Muscle of leg (tissue), 11 donors: ENCODE results near the gene MKNK1. TPM values are rescaled to one million over a fixed set of nuclear protein-coding genes. Genes with fewer than 3 reads are reported as not detected.

Source experiments
- DNase-seq: peaks from one replicate; pipeline ENCODE4 v3.0.0; 2013
- H3K27ac ChIP-seq: one replicate; pipeline ENCODE4 v1.5.1; 2013; ENCODE audit warnings: mild to moderate bottlenecking, low read length, control low read depth
- H3K27me3 ChIP-seq: one replicate; pipeline ENCODE4 v1.6.1; 2013; ENCODE audit warnings: low read length; ENCODE audit not compliant: control insufficient read depth, insufficient read depth
- H3K36me3 ChIP-seq: one replicate; pipeline ENCODE4 v1.6.1; 2013; ENCODE audit warnings: low read length; ENCODE audit not compliant: control insufficient read depth, insufficient read depth
- H3K4me1 ChIP-seq: one replicate; pipeline ENCODE4 v1.6.1; 2013; ENCODE audit warnings: low read length; ENCODE audit not compliant: control insufficient read depth, insufficient read depth
- H3K4me3 ChIP-seq: one replicate; pipeline ENCODE4 v1.5.1; 2013; ENCODE audit warnings: low read length, control low read depth
- H3K9me3 ChIP-seq: replicated peaks from 2 replicates; pipeline ENCODE4 v1.6.1; 2013; ENCODE audit warnings: low read depth, low read length; ENCODE audit not compliant: control insufficient read depth
- WGBS: methylation state at CpG from one replicate; pipeline ENCODE4 v1.1.5; 2013; ENCODE audit warnings: missing lambda C conversion rate; ENCODE audit not compliant: insufficient coverage; 5-methylcytosine and 5-hydroxymethylcytosine counted together
- polyA plus RNA-seq, 8 donors: library from polyadenylated mRNA; unstranded; fragments of 120-200 nt; gene quantifications; one replicate each; pipeline versions ENCODE4 v1.2.1 to v1.2.3, GENCODE V29; 2013; ENCODE audit warnings: inconsistent platforms in 1 of 8, low replicate concordance in 1 of 8; ENCODE audit not compliant: insufficient read length in 8 of 8, insufficient read depth in 1 of 8
- total RNA-seq: library from RNA; stranded (reverse); fragments of 120-200 nt; gene quantifications from one replicate; pipeline ENCODE4 v1.2.4, GENCODE V29; 2013

The MKNK1 gene
- total and polyA plus RNA-seq, 9 donors = 19.3 to 32.5 (median 28.4) TPM

DNA sequence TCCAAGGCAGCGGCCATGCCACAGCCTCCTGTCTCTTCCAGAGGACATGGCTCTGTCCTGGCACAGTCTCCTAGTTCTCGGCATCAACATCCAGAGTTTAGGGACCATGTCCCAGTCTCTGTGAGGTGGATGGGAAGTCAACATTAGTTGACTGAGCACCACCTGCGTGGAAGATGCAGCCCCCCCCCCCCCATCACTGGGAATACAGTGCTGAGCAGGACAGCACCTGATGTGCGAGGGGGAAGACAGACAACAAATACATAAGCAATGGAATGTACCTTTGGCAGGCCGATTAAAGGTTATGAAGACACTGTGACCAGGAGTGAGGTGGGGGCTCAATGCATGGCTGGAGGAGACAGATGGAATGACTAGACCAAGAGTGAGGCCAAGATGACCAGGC is 79.2 kb downstream of the MKNK1 start:
- DNase-seq = no peak
- no peaks in the 10 kb centered on the region for H3K36me3 ChIP-seq
- no peak overlapping the region for H3K4me3 ChIP-seq
- H3K4me1 ChIP-seq = peaks cover 10% of the 10 kb centered on the region
- 62% methylated on average over 2 of the region's 5 CpGs for WGBS
- H3K9me3 ChIP-seq = no peaks in the 10 kb centered on the region
- no peak overlapping the region for H3K27ac ChIP-seq
- peaks cover 65% of the 10 kb centered on the region for H3K27me3 ChIP-seq

DNA sequence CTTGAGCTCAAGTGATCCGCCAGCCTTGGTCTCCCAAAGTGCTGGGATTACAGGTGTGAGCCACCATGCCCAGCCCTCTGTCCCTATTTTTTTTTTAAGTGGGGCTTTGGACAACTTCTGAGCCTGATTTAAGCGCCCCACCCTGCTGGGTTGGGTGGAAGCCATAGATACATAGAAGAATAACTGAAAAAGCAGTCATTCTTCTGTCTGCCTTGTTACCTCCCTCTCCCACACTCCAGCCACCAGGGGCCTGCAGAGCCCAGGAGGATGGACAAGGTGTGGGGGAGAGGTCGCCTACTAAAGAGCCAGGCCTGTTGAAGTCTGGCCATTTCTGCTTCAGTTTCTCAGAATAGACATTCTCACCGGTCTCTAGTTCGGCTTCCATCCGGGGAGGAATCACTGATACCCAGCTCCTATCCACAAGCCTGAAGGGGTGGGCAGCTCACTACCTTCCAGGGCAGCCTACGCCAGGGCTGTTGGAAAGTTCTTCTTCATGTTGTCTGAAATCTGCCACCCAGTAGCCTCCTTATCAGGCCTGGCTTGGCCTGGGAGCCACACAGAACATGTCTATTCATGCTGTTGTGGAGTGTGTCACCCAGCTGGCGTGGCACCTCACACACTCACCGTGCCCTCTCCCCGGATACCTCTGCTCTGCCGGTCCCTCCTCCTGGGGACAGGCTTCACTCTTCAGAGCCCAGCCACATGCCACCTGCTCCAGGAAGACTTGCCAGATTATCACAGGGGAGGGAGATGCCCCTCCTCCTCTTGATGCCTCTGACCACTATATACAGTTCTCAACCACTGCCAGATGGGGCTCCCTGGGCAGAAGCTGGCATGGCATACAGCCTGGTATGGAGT is 80.3 kb downstream of the MKNK1 start:
- Histone ChIP-seq H3K9me3 (no peaks in the 10 kb centered on the region), H3K4me3 (no peak overlapping the region), H3K27ac (no peak overlapping the region), H3K4me1 (peaks cover 11% of the 10 kb centered on the region), H3K27me3 (peaks cover 61% of the 10 kb centered on the region), H3K36me3 (no peaks in the 10 kb centered on the region)
- WGBS = 74% methylated on average over 9 of the region's 11 CpGs
- DNase-seq = no peak

DNA sequence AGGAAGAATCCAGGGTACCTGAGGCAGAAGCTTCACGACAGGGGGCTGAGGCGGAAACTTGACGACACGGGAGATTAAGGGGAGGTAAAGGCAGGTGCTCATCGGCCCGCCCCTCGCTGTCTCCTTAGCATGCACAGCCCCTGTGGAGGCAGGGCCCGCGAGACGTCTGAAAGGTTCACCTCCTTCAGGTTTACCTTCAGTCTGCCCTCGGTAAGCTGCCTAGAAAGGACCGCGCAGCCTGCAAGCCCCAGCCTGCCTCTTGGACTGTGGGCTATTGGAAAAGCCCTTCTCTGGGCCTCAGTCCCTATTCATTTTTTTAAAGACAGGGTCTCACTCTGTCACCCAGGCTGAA is 81.1 kb downstream of the MKNK1 start:
- Histone ChIP-seq H3K36me3 (no peaks in the 10 kb centered on the region), H3K27me3 (peaks cover 63% of the 10 kb centered on the region), H3K27ac (no peak overlapping the region), H3K4me3 (no peak overlapping the region), H3K4me1 (peaks cover 11% of the 10 kb centered on the region), H3K9me3 (no peaks in the 10 kb centered on the region)
- 26% methylated on average over 13 of the region's 13 CpGs for WGBS
- DNase-seq = no peak

GRCh38 chr1:46522184-46522968 is 81.7 kb downstream of the MKNK1 start:
- no peak overlapping the region for H3K27ac ChIP-seq
- H3K4me1 ChIP-seq = peaks cover 11% of the 10 kb centered on the region
- 23% methylated on average over 12 of the region's 16 CpGs for WGBS
- no peaks in the 10 kb centered on the region for H3K36me3 ChIP-seq
- H3K27me3 ChIP-seq = peaks cover 66% of the 10 kb centered on the region
- no peak overlapping the region for H3K4me3 ChIP-seq
- DNase-seq = no peak
- no peaks in the 10 kb centered on the region for H3K9me3 ChIP-seq

DNA sequence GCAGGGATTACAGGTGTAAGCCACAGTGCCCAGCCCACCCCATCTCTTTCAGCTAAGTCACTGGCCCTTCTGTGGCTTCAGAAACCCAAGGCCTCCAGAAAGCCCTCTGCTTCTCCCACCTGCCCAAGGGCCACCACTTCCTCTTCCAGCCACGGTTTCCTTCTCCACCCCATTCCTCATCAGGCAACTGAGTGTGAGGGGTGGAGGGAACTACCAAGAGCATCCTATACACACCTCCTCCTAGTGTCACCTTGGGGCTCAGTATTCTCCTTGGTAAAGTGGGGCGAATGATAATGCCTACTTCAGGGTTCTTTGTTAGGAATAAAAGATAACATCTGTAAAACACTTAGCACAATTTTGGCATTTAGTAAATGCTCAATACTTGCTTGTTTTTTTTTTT is 82.7 kb downstream of the MKNK1 start:
- H3K27me3 ChIP-seq = peaks cover 66% of the 10 kb centered on the region
- WGBS = no CpG with 5 or more reads among the region's 2 CpGs
- no peaks in the 10 kb centered on the region for H3K9me3 ChIP-seq
- no peaks in the 10 kb centered on the region for H3K36me3 ChIP-seq
- peaks cover 11% of the 10 kb centered on the region for H3K4me1 ChIP-seq
- H3K27ac ChIP-seq = no peak overlapping the region
- H3K4me3 ChIP-seq = no peak overlapping the region
- no peak for DNase-seq

- peaks cover 66% of the 10 kb centered on the region for H3K27me3 ChIP-seq
- H3K4me1 ChIP-seq = peaks cover 11% of the 10 kb centered on the region
- 18% methylated on average over 8 of the region's 15 CpGs for WGBS
- H3K9me3 ChIP-seq = no peaks in the 10 kb centered on the region
- H3K4me3 ChIP-seq = no peak overlapping the region
- DNase-seq = no peak
- H3K36me3 ChIP-seq = no peaks in the 10 kb centered on the region
- H3K27ac ChIP-seq = no peak overlapping the region
Measured at GRCh38 chr1:46520063-46520911, 83.8 kb downstream of the MKNK1 start.

DNA sequence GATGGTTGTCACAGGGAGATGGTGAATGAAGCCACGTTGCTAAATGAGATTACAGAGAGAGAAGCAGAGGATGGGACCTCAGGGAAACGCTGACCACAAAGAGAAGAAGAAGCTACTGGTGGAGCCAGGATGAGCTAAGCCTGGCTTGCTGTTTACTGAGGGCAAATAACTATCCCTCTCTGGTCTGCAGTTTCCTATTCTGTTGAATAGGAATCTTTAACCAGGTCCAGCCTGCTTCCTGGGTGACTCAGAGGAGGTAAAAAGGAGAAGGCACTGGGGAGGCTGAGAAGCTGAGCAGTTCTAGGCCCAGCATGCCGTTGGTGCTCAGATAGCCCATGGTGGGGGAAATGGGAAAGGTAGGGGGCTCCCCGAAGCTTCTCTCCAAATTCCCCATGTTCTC is 84.9 kb downstream of the MKNK1 start:
- no peak for DNase-seq
- H3K36me3 ChIP-seq = no peaks in the 10 kb centered on the region
- no peaks in the 10 kb centered on the region for H3K9me3 ChIP-seq
- H3K4me3 ChIP-seq = no peak overlapping the region
- peaks cover 11% of the 10 kb centered on the region for H3K4me1 ChIP-seq
- H3K27ac ChIP-seq = no peak overlapping the region
- 46% methylated on average over 2 of the region's 4 CpGs for WGBS
- peaks cover 63% of the 10 kb centered on the region for H3K27me3 ChIP-seq

- H3K27me3 ChIP-seq = peaks cover 64% of the 10 kb centered on the region
- WGBS = 43% methylated on average over 4 of the region's 4 CpGs
Measured at GRCh38 chr1:46517932-46518498, 86.1 kb downstream of the MKNK1 start.

GRCh38 chr1:46517010-46517600 is 87.0 kb downstream of the MKNK1 start:
- no peak overlapping the region for H3K4me3 ChIP-seq
- H3K27me3 ChIP-seq = peaks cover 64% of the 10 kb centered on the region
- WGBS = 0% methylated on average over 7 of the region's 10 CpGs
- H3K36me3 ChIP-seq = no peaks in the 10 kb centered on the region
- H3K27ac ChIP-seq = no peak overlapping the region
- peaks cover 7% of the 10 kb centered on the region for H3K4me1 ChIP-seq
- no peak for DNase-seq
- H3K9me3 ChIP-seq = no peaks in the 10 kb centered on the region

More at GRCh38 chr1:46517932-46518498, 86.1 kb downstream of the MKNK1 start:
- Histone ChIP-seq H3K36me3 (no peaks in the 10 kb centered on the region), H3K4me3 (no peak overlapping the region), H3K27ac (no peak overlapping the region), H3K9me3 (no peaks in the 10 kb centered on the region), H3K4me1 (peaks cover 11% of the 10 kb centered on the region)
- no peak for DNase-seq
